ENCODE data around the gene SPEF1.

DNA sequence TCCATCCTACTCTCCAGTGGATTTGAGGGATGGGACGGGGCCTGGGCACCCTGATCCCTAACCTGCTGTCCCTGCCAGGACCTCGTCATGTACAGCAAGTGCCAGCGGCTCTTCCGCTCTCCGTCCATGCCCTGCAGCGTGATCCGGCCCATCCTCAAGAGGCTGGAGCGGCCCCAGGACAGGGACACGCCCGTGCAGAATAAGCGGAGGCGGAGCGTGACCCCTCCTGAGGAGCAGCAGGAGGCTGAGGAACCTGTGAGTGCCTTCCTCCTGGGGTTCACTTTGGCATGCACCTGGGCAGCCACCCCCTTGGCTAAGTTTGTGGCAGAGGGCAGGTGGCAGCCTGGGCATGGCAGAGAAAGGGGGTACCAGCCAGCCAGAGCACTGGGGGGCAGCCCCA, 20.6 kb upstream of the SPEF1 start:
- TF ChIP-seq CTCF (IDR thresholded peaks at IDR 0.05; ENCODE audit: low read depth, low read length, poor library complexity, severe bottlenecking) (no peak), EZH2phosphoT487 (IDR thresholded peaks at IDR 0.05; ENCODE audit: borderline replicate concordance, low read length) (no peak)

Measured in DOHH2 (cell line).